OCI-LY7 (cell line): ENCODE data around the gene MARCHF2. TPM values are rescaled to one million over a fixed set of nuclear protein-coding genes. Genes with fewer than 3 reads are reported as not detected.

ENCODE experiments used
- BruUV-seq: library from RNA; stranded (reverse); fragments of 400-500 nt; replicated peaks from 2 replicates; lab custom pipeline; 2021; lab: Mats Ljungman, UMichigan
- CTCF ChIA-PET: fragments of 300-600 bp; sonication (Branson Sonifier 250); formaldehyde crosslinking; loops from one replicate; lab custom pipeline; 2022; ENCODE audit warnings: antibody characterized with exemption; ENCODE audit not compliant: unreplicated experiment; lab: Charles Lee
- POLR2A ChIA-PET: fragments of 300-600 bp; sonication (Branson Sonifier 250); formaldehyde crosslinking; loops from one replicate; lab custom pipeline; 2022; ENCODE audit warnings: antibody characterized with exemption; lab: Charles Lee
- DNase-seq: peaks from one replicate; pipeline ENCODE4 v3.0.0-alpha.2; 2015; ENCODE audit warnings: low spot score
- H2AFZ ChIP-seq: fragments of 200-600 bp; sonication (generic), shearing (Covaris generic); 2 replicates; pipeline ENCODE4 v1.6.1; 2014; ENCODE audit warnings: mild to moderate bottlenecking, antibody characterized with exemption, low read length, moderate library complexity
- H3K27ac ChIP-seq: fragments of 200-600 bp; sonication (generic); 2 replicates; pipeline ENCODE4 v1.5.1; 2014; ENCODE audit warnings: mixed run types, low read depth, mild to moderate bottlenecking, moderate library complexity, low read length, inconsistent platforms; ENCODE audit not compliant: poor library complexity, severe bottlenecking
- H3K36me3 ChIP-seq: fragments of 200-600 bp; sonication (generic); 2 replicates; pipeline ENCODE4 v1.6.1; 2014; ENCODE audit warnings: mild to moderate bottlenecking, antibody characterized with exemption, low read length, moderate library complexity, mixed read lengths; ENCODE audit not compliant: insufficient read depth
- H3K4me1 ChIP-seq: fragments of 200-600 bp; sonication (generic); 2 replicates; pipeline ENCODE4 v1.5.1; 2014; ENCODE audit warnings: mild to moderate bottlenecking, low read length; ENCODE audit not compliant: insufficient read depth, poor library complexity, severe bottlenecking
- H3K4me2 ChIP-seq: fragments of 200-600 bp; sonication (generic); 2 replicates; pipeline ENCODE4 v1.6.1; 2014; ENCODE audit warnings: mild to moderate bottlenecking, low read length
- H3K4me3 ChIP-seq: fragments of 200-600 bp; sonication (generic); 2 replicates; pipeline ENCODE4 v1.5.1; 2014; ENCODE audit warnings: mild to moderate bottlenecking, low read depth, low read length; ENCODE audit not compliant: poor library complexity, severe bottlenecking
- H3K79me2 ChIP-seq: fragments of 200-600 bp; sonication (generic); 2 replicates; pipeline ENCODE4 v1.6.1; 2016; ENCODE audit warnings: low read depth, mild to moderate bottlenecking, low read length, moderate library complexity, mixed read lengths; ENCODE audit not compliant: insufficient read depth
- H3K9me2 ChIP-seq: fragments of 200-600 bp; sonication (generic); 2 replicates; pipeline ENCODE4 v1.6.1; 2016; ENCODE audit warnings: mild to moderate bottlenecking, low read length, mixed read lengths; ENCODE audit not compliant: insufficient read depth
- H3K9me3 ChIP-seq: fragments of 200-600 bp; sonication (generic); 2 replicates; pipeline ENCODE4 v1.6.1; 2014; ENCODE audit warnings: mild to moderate bottlenecking, mixed run types, low read length, mixed read lengths
- H4K20me1 ChIP-seq: fragments of 200-600 bp; sonication (generic); 2 replicates; pipeline ENCODE4 v1.6.1; 2014; ENCODE audit warnings: mild to moderate bottlenecking, antibody characterized with exemption, low read length, moderate library complexity, mixed read lengths; ENCODE audit not compliant: insufficient read depth
- CTCF ChIP-seq: fragments of 200-600 bp; sonication (generic); conservative IDR thresholded peaks from 2 replicates; pipeline ENCODE4 v1.5.1; 2014; ENCODE audit warnings: mild to moderate bottlenecking, antibody characterized with exemption, low read length, moderate library complexity, mixed read lengths
- EZH2phosphoT487 ChIP-seq: fragments of 200-600 bp; sonication (generic); IDR thresholded peaks from 2 replicates; pipeline ENCODE4 v1.6.1; 2018; ENCODE audit warnings: low read depth, borderline replicate concordance, mild to moderate bottlenecking, mixed run types, antibody characterized with exemption, low read length, moderate library complexity, mixed read lengths
- intact Hi-C: fragments of 100-400 bp; cut with micrococcal nuclease; formaldehyde crosslinking; loops from one replicate; pipeline ENCODE4 v1.10.0; 2022; ENCODE audit not compliant: unreplicated experiment
- total RNA-seq, 2 experiments: library from RNA; depleted of rRNA in 1 of 2; stranded (reverse); fragments of >200 nt in 1 of 2; shearing (Covaris generic) in 1 of 2; gene quantifications; 2 replicates each; pipeline ENCODE4 v1.2.3, GENCODE V29; 2014 to 2022

The MARCHF2 gene
- total RNA-seq, 2 experiments from 2014 or later = 12.4 to 14.1 TPM

- Histone ChIP-seq H3K4me1 (peaks cover 26% of the 10 kb centered on the region), H4K20me1 (0 out of 2 replicates have a peak, but pooled peaks cover 5% of the 10 kb centered on the region), H3K36me3 (peaks cover 85% of the 10 kb centered on the region), H2AFZ (no peak overlapping the region), H3K9me3 (no peaks in the 10 kb centered on the region), H3K4me3 (no peak overlapping the region), H3K9me2 (no peaks in the 10 kb centered on the region), H3K27ac (no peak overlapping the region), H3K79me2 (peaks cover 76% of the 10 kb centered on the region), H3K4me2 (no peak overlapping the region)
- POLR2A ChIA-PET = interaction anchor here (0.6 kb wide), 1 partner anchor 44 kb away, joined by 3 read pairs; no protein-coding TSS in a partner anchor
- BruUV-seq = no TSS peak
- TF ChIP-seq EZH2phosphoT487 = no peak
- no peak for TF ChIP-seq CTCF
- no peak for DNase-seq
- CTCF ChIA-PET = no interaction called here
- intact Hi-C loops = no loop called here
These were observed 64.8 kb downstream of the MARCHF2 start for GRCh38 chr19:8477889-8478288.

GRCh38 chr19:8478598-8478997, 65.5 kb downstream of the MARCHF2 start:
- POLR2A ChIA-PET = interaction anchor here (0.6 kb wide), 1 partner anchor 39 kb away, joined by 5 read pairs; no protein-coding TSS in a partner anchor
- H3K36me3 ChIP-seq = peaks cover 89% of the 10 kb centered on the region
- CTCF ChIA-PET = no interaction called here
- no peaks in the 10 kb centered on the region for H3K9me3 ChIP-seq
- H3K79me2 ChIP-seq = peaks cover 76% of the 10 kb centered on the region
- intact Hi-C loops = no loop called here
- no peaks in the 10 kb centered on the region for H3K9me2 ChIP-seq
- no peak overlapping the region for H3K4me3 ChIP-seq
- H3K4me2 ChIP-seq = no peak overlapping the region
- TF ChIP-seq EZH2phosphoT487 (no peak), CTCF (no peak)
- H2AFZ ChIP-seq = no peak overlapping the region
- H3K27ac ChIP-seq = no peak overlapping the region
- H4K20me1 ChIP-seq = 0 out of 2 replicates have a peak, but pooled peaks cover 5% of the 10 kb centered on the region
- no peak for DNase-seq
- peaks cover 19% of the 10 kb centered on the region for H3K4me1 ChIP-seq
- no TSS peak for BruUV-seq

- ChIA-PET POLR2A (interaction anchor here (0.7 kb wide), 1 partner anchor 1307 kb away, joined by 4 read pairs; no protein-coding TSS in a partner anchor), CTCF (no interaction called here)
- H3K9me3 ChIP-seq = no peaks in the 10 kb centered on the region
- H2AFZ ChIP-seq = no peak overlapping the region
- intact Hi-C loops = no loop called here
- 0 out of 2 replicates have a peak, but pooled peaks cover 5% of the 10 kb centered on the region for H4K20me1 ChIP-seq
- peaks cover 95% of the 10 kb centered on the region for H3K36me3 ChIP-seq
- no peak for DNase-seq
- H3K4me3 ChIP-seq = no peak overlapping the region
- H3K27ac ChIP-seq = no peak overlapping the region
- no peaks in the 10 kb centered on the region for H3K4me1 ChIP-seq
- BruUV-seq = no TSS peak
- peaks cover 57% of the 10 kb centered on the region for H3K79me2 ChIP-seq
- no peak for TF ChIP-seq EZH2phosphoT487
- no peak for TF ChIP-seq CTCF
- H3K9me2 ChIP-seq = no peaks in the 10 kb centered on the region
- H3K4me2 ChIP-seq = no peak overlapping the region
These were observed 68.1 kb downstream of the MARCHF2 start for GRCh38 chr19:8481201-8481600.
